OCI-LY7 (cell line): Measurements from ENCODE around the gene PSMD2. TPM values are rescaled to one million over a fixed set of nuclear protein-coding genes. Genes with fewer than 3 reads are reported as not detected.
"Not testable (repeated sequence)": the region's sequence is repeated elsewhere in the genome, so short reads cannot be mapped to it uniquely, and the experiment has no call there.

Source experiments
- BruUV-seq: library from RNA; stranded (reverse); fragments of 400-500 nt; replicated peaks from 2 replicates; lab custom pipeline; 2021; lab: Mats Ljungman, UMichigan
- CTCF ChIA-PET: fragments of 300-600 bp; sonication (Branson Sonifier 250); formaldehyde crosslinking; loops from one replicate; lab custom pipeline; 2022; ENCODE audit warnings: antibody characterized with exemption; ENCODE audit not compliant: unreplicated experiment; lab: Charles Lee
- POLR2A ChIA-PET: fragments of 300-600 bp; sonication (Branson Sonifier 250); formaldehyde crosslinking; loops from one replicate; lab custom pipeline; 2022; ENCODE audit warnings: antibody characterized with exemption; lab: Charles Lee
- DNase-seq: peaks from one replicate; pipeline ENCODE4 v3.0.0-alpha.2; 2015; ENCODE audit warnings: low spot score
- H2AFZ ChIP-seq: fragments of 200-600 bp; sonication (generic), shearing (Covaris generic); 2 replicates; pipeline ENCODE4 v1.6.1; 2014; ENCODE audit warnings: mild to moderate bottlenecking, antibody characterized with exemption, low read length, moderate library complexity
- H3K27ac ChIP-seq: fragments of 200-600 bp; sonication (generic); 2 replicates; pipeline ENCODE4 v1.5.1; 2014; ENCODE audit warnings: mixed run types, low read depth, mild to moderate bottlenecking, moderate library complexity, low read length, inconsistent platforms; ENCODE audit not compliant: poor library complexity, severe bottlenecking
- H3K36me3 ChIP-seq: fragments of 200-600 bp; sonication (generic); 2 replicates; pipeline ENCODE4 v1.6.1; 2014; ENCODE audit warnings: mild to moderate bottlenecking, antibody characterized with exemption, low read length, moderate library complexity, mixed read lengths; ENCODE audit not compliant: insufficient read depth
- H3K4me1 ChIP-seq: fragments of 200-600 bp; sonication (generic); 2 replicates; pipeline ENCODE4 v1.5.1; 2014; ENCODE audit warnings: mild to moderate bottlenecking, low read length; ENCODE audit not compliant: insufficient read depth, poor library complexity, severe bottlenecking
- H3K4me2 ChIP-seq: fragments of 200-600 bp; sonication (generic); 2 replicates; pipeline ENCODE4 v1.6.1; 2014; ENCODE audit warnings: mild to moderate bottlenecking, low read length
- H3K4me3 ChIP-seq: fragments of 200-600 bp; sonication (generic); 2 replicates; pipeline ENCODE4 v1.5.1; 2014; ENCODE audit warnings: mild to moderate bottlenecking, low read depth, low read length; ENCODE audit not compliant: poor library complexity, severe bottlenecking
- H3K79me2 ChIP-seq: fragments of 200-600 bp; sonication (generic); 2 replicates; pipeline ENCODE4 v1.6.1; 2016; ENCODE audit warnings: low read depth, mild to moderate bottlenecking, low read length, moderate library complexity, mixed read lengths; ENCODE audit not compliant: insufficient read depth
- H3K9me2 ChIP-seq: fragments of 200-600 bp; sonication (generic); 2 replicates; pipeline ENCODE4 v1.6.1; 2016; ENCODE audit warnings: mild to moderate bottlenecking, low read length, mixed read lengths; ENCODE audit not compliant: insufficient read depth
- H3K9me3 ChIP-seq: fragments of 200-600 bp; sonication (generic); 2 replicates; pipeline ENCODE4 v1.6.1; 2014; ENCODE audit warnings: mild to moderate bottlenecking, mixed run types, low read length, mixed read lengths
- H4K20me1 ChIP-seq: fragments of 200-600 bp; sonication (generic); 2 replicates; pipeline ENCODE4 v1.6.1; 2014; ENCODE audit warnings: mild to moderate bottlenecking, antibody characterized with exemption, low read length, moderate library complexity, mixed read lengths; ENCODE audit not compliant: insufficient read depth
- CTCF ChIP-seq: fragments of 200-600 bp; sonication (generic); conservative IDR thresholded peaks from 2 replicates; pipeline ENCODE4 v1.5.1; 2014; ENCODE audit warnings: mild to moderate bottlenecking, antibody characterized with exemption, low read length, moderate library complexity, mixed read lengths
- EZH2phosphoT487 ChIP-seq: fragments of 200-600 bp; sonication (generic); IDR thresholded peaks from 2 replicates; pipeline ENCODE4 v1.6.1; 2018; ENCODE audit warnings: low read depth, borderline replicate concordance, mild to moderate bottlenecking, mixed run types, antibody characterized with exemption, low read length, moderate library complexity, mixed read lengths
- intact Hi-C: fragments of 100-400 bp; cut with micrococcal nuclease; formaldehyde crosslinking; loops from one replicate; pipeline ENCODE4 v1.10.0; 2022; ENCODE audit not compliant: unreplicated experiment
- total RNA-seq, 2 experiments: library from RNA; depleted of rRNA in 1 of 2; stranded (reverse); fragments of >200 nt in 1 of 2; shearing (Covaris generic) in 1 of 2; gene quantifications; 2 replicates each; pipeline ENCODE4 v1.2.3, GENCODE V29; 2014 to 2022

PSMD2 gene
- total RNA-seq, 2 experiments from 2014 or later, result 158 to 219 TPM

- no peak for TF ChIP-seq CTCF
- TF ChIP-seq EZH2phosphoT487, result no peak
- Histone ChIP-seq H4K20me1 (peaks cover 4% of the 10 kb centered on the region; the same call in 1 of the 2 replicates), H3K4me3 (no peak overlapping the region), H3K79me2 (no peaks in the 10 kb centered on the region), H3K9me2 (no peaks in the 10 kb centered on the region), H3K36me3 (peaks cover 27% of the 10 kb centered on the region), H3K4me1 (peaks cover 8% of the 10 kb centered on the region), H2AFZ (no peak overlapping the region), H3K4me2 (no peak overlapping the region), H3K9me3 (no peaks in the 10 kb centered on the region), H3K27ac (no peak overlapping the region)
- no peak for DNase-seq
- ChIA-PET CTCF (no interaction called here), POLR2A (interaction anchor here (1.2 kb wide), 1 partner anchor 10 kb away, joined by 4 read pairs; no protein-coding TSS in a partner anchor)
- BruUV-seq, result no TSS peak
- intact Hi-C loops, result no loop called here
Observed at GRCh38 chr3:184337981-184338380, 38.9 kb downstream of the PSMD2 start.

- Histone ChIP-seq H3K27ac (no peak overlapping the region), H3K4me1 (peaks cover 8% of the 10 kb centered on the region), H3K79me2 (no peaks in the 10 kb centered on the region), H2AFZ (no peak overlapping the region), H3K9me2 (no peaks in the 10 kb centered on the region), H3K4me2 (no peak overlapping the region), H3K9me3 (no peaks in the 10 kb centered on the region), H3K4me3 (no peak overlapping the region), H4K20me1 (peaks cover 4% of the 10 kb centered on the region; the same call in 1 of the 2 replicates), H3K36me3 (peaks cover 21% of the 10 kb centered on the region; the same call in 1 of the 2 replicates)
- TF ChIP-seq CTCF, result no peak
- no peak for TF ChIP-seq EZH2phosphoT487
- POLR2A ChIA-PET, result no interaction called here
- intact Hi-C loops, result no loop called here
- no TSS peak for BruUV-seq
- CTCF ChIA-PET, result no interaction called here
- DNase-seq, result no peak
Observed at GRCh38 chr3:184338511-184338945, 39.5 kb downstream of the PSMD2 start.

- H3K36me3 ChIP-seq, result peaks cover 17% of the 10 kb centered on the region; the same call in 1 of the 2 replicates
- ChIA-PET POLR2A (no interaction called here), CTCF (no interaction called here)
- no peak overlapping the region for H3K4me3 ChIP-seq
- H2AFZ ChIP-seq, result no peak overlapping the region
- no peak overlapping the region for H3K4me2 ChIP-seq
- intact Hi-C loops, result no loop called here
- no peaks in the 10 kb centered on the region for H3K9me2 ChIP-seq
- peaks cover 8% of the 10 kb centered on the region for H3K4me1 ChIP-seq
- no peaks in the 10 kb centered on the region for H3K79me2 ChIP-seq
- H3K9me3 ChIP-seq, result no peaks in the 10 kb centered on the region
- DNase-seq, result no peak
- H3K27ac ChIP-seq, result no peak overlapping the region
- BruUV-seq, result no TSS peak
- peaks cover 4% of the 10 kb centered on the region; the same call in 1 of the 2 replicates for H4K20me1 ChIP-seq
- TF ChIP-seq CTCF (no peak), EZH2phosphoT487 (no peak)
Observed at GRCh38 chr3:184339001-184339400, 40.0 kb downstream of the PSMD2 start.

GRCh38 chr3:184339451-184340135 is 40.6 kb downstream of the PSMD2 start:
- H3K27ac ChIP-seq, H3K4me1 ChIP-seq, BruUV-seq, H3K4me3 ChIP-seq, H3K9me3 ChIP-seq, H3K9me2 ChIP-seq, DNase-seq, H2AFZ ChIP-seq, H3K79me2 ChIP-seq, CTCF ChIA-PET, H3K4me2 ChIP-seq, POLR2A ChIA-PET, H4K20me1 ChIP-seq, intact Hi-C loops: not testable (repeated sequence)
- H3K36me3 ChIP-seq, result peaks cover 11% of the 10 kb centered on the region; the same call in 1 of the 2 replicates
